Neuronal stem cell (in vitro differentiated cells): ENCODE measurements around the gene EML5.

Experiments used
- DNase-seq: peaks from one replicate; pipeline ENCODE4 v3.0.0-alpha.2; 2013; ENCODE audit warnings: low spot score
- H2AFZ ChIP-seq: one replicate; pipeline ENCODE4 v1.6.1; 2013; ENCODE audit warnings: mild to moderate bottlenecking, low read length, inconsistent platforms
- H2AK5ac ChIP-seq: 2 replicates; pipeline ENCODE4 v1.6.1; 2013; ENCODE audit warnings: low read depth, mild to moderate bottlenecking, inconsistent platforms, low read length, moderate library complexity, mixed read lengths
- H2BK120ac ChIP-seq: 2 replicates; pipeline ENCODE4 v1.6.1; 2013; ENCODE audit warnings: low read depth, mild to moderate bottlenecking, inconsistent platforms, low read length, moderate library complexity, mixed read lengths
- H2BK12ac ChIP-seq: one replicate; pipeline ENCODE4 v1.6.1; 2013; ENCODE audit warnings: low read length, inconsistent platforms
- H2BK15ac ChIP-seq: 2 replicates; pipeline ENCODE4 v1.6.1; 2013; ENCODE audit warnings: mild to moderate bottlenecking, low read length, inconsistent platforms, mixed read lengths
- H2BK5ac ChIP-seq: one replicate; pipeline ENCODE4 v1.6.1; 2013; ENCODE audit warnings: inconsistent platforms, mild to moderate bottlenecking, low read length, moderate library complexity
- H3K14ac ChIP-seq: one replicate; pipeline ENCODE4 v1.6.1; 2013; ENCODE audit warnings: low read length, inconsistent platforms
- H3K18ac ChIP-seq: 2 replicates; pipeline ENCODE4 v1.6.1; 2013; ENCODE audit warnings: low read length, inconsistent platforms
- H3K23ac ChIP-seq: 2 replicates; pipeline ENCODE4 v1.6.1; 2013; ENCODE audit warnings: low read depth, mild to moderate bottlenecking, mixed read lengths, low read length, inconsistent platforms; ENCODE audit not compliant: poor library complexity
- H3K27ac ChIP-seq: replicated peaks from 3 replicates; pipeline ENCODE4 v1.5.1; 2013; ENCODE audit warnings: low read length, inconsistent platforms
- H3K27me3 ChIP-seq, 3 experiments: 2 replicates each; pipeline ENCODE4 v1.6.1; 2013; ENCODE audit warnings: low read length in 3 of 3, mild to moderate bottlenecking in 2 of 3, inconsistent platforms in 1 of 3, low read depth in 1 of 3, mixed read lengths in 1 of 3, moderate library complexity in 1 of 3; ENCODE audit not compliant: control insufficient read depth in 3 of 3, insufficient read depth in 3 of 3
- H3K36me3 ChIP-seq, 2 donors: replicated peaks in 1 of 2; 2 replicates each; pipeline ENCODE4 v1.6.1; 2013; ENCODE audit warnings: low read length in 2 of 2; ENCODE audit not compliant: control insufficient read depth in 2 of 2, insufficient read depth in 2 of 2
- H3K4ac ChIP-seq: 2 replicates; pipeline ENCODE4 v1.6.1; 2013; ENCODE audit warnings: inconsistent platforms, mild to moderate bottlenecking, low read length, moderate library complexity
- H3K4me1 ChIP-seq, 2 donors: 1 replicate in 1 of 2; 2 replicates in 1 of 2; pipeline ENCODE4 v1.6.1; 2013; ENCODE audit warnings: low read length in 2 of 2, low read depth in 1 of 2; ENCODE audit not compliant: control insufficient read depth in 2 of 2, insufficient read depth in 1 of 2
- H3K4me2 ChIP-seq: one replicate; pipeline ENCODE4 v1.6.1; 2013; ENCODE audit warnings: mild to moderate bottlenecking, low read length, inconsistent platforms; ENCODE audit not compliant: insufficient read depth, poor library complexity, severe bottlenecking
- H3K4me3 ChIP-seq, 2 donors: 2 replicates each; pipeline ENCODE4 v1.5.1; 2013; ENCODE audit warnings: low read length in 2 of 2, mild to moderate bottlenecking in 2 of 2, inconsistent platforms in 1 of 2, moderate library complexity in 1 of 2
- H3K79me1 ChIP-seq: one replicate; pipeline ENCODE4 v1.6.1; 2013; ENCODE audit warnings: low read depth, mild to moderate bottlenecking, inconsistent platforms, low read length, moderate library complexity
- H3K9ac ChIP-seq: one replicate; pipeline ENCODE4 v1.6.1; 2013; ENCODE audit warnings: mild to moderate bottlenecking, low read depth, low read length, inconsistent platforms; ENCODE audit not compliant: poor library complexity
- H3K9me3 ChIP-seq, 2 donors: replicated peaks in 1 of 2; 2 replicates each; pipeline versions ENCODE3 to v1.6.1; 2013; ENCODE audit warnings: low read length in 2 of 2, mild to moderate bottlenecking in 2 of 2, inconsistent platforms in 1 of 2, low read depth in 1 of 2, mixed read lengths in 1 of 2, moderate library complexity in 1 of 2; ENCODE audit not compliant: control insufficient read depth in 2 of 2, insufficient read depth in 1 of 2
- H4K8ac ChIP-seq: one replicate; pipeline ENCODE4 v1.6.1; 2013; ENCODE audit warnings: low read depth, mild to moderate bottlenecking, inconsistent platforms, low read length, moderate library complexity
- H4K91ac ChIP-seq: one replicate; pipeline ENCODE4 v1.6.1; 2013; ENCODE audit warnings: low read length, low read depth, mild to moderate bottlenecking, inconsistent platforms; ENCODE audit not compliant: poor library complexity
- WGBS, 2 donors: extraction: QIAGEN DNeasy Blood & Tissue Kit; methylation state at CpG; one replicate each; pipeline ENCODE4 v1.1.7; 2013; ENCODE audit warnings: missing lambda C conversion rate in 2 of 2, mixed read lengths in 1 of 2; ENCODE audit not compliant: insufficient read length in 2 of 2, insufficient replicate concordance in 1 of 2; ENCODE audit errors: extremely low coverage in 2 of 2; 5-methylcytosine and 5-hydroxymethylcytosine counted together

EML5 gene

GRCh38 chr14:88668448-88669116 lies 124.2 kb downstream of the EML5 start:
- no CpG with 5 or more reads among the region's 3 CpGs for WGBS, 2 donors

GRCh38 chr14:88667555-88668273 lies 125.0 kb downstream of the EML5 start:
- H2BK5ac ChIP-seq: no peak overlapping the region
- WGBS, 2 donors: no CpG with 5 or more reads among the region's 4 CpGs
- H3K23ac ChIP-seq: no peak overlapping the region
- H2BK12ac ChIP-seq: no peak overlapping the region
- no peak overlapping the region for H3K4me3 ChIP-seq
- H3K9ac ChIP-seq: no peak overlapping the region
- no peaks in the 10 kb centered on the region for H3K79me1 ChIP-seq
- no peak overlapping the region for H2BK15ac ChIP-seq
- no peak overlapping the region for H3K27ac ChIP-seq
- H2BK120ac ChIP-seq: no peak overlapping the region
- H3K18ac ChIP-seq: no peak overlapping the region
- H4K91ac ChIP-seq: no peak overlapping the region
- peak; percentile 72 for DNase-seq
- no peaks in the 10 kb centered on the region for H3K9me3 ChIP-seq
- no peak overlapping the region for H4K8ac ChIP-seq
- H3K4me1 ChIP-seq: no peaks in the 10 kb centered on the region
- H2AK5ac ChIP-seq: no peak overlapping the region
- no peak overlapping the region for H3K14ac ChIP-seq
- H3K4ac ChIP-seq: no peak overlapping the region
- peak overlapping the region; percentile 43 for H2AFZ ChIP-seq
- H3K27me3 ChIP-seq: no peaks in the 10 kb centered on the region
- no peak overlapping the region for H3K4me2 ChIP-seq
- no peaks in the 10 kb centered on the region for H3K36me3 ChIP-seq

More at GRCh38 chr14:88668448-88669116, 124.2 kb downstream of the EML5 start:
- Histone ChIP-seq H2AK5ac (no peak overlapping the region), H3K79me1 (no peaks in the 10 kb centered on the region), H3K18ac (no peak overlapping the region), H3K4ac (no peak overlapping the region), H3K27me3 (no peaks in the 10 kb centered on the region), H2AFZ (no peak overlapping the region), H3K14ac (no peak overlapping the region), H4K91ac (no peak overlapping the region), H3K9me3 (no peaks in the 10 kb centered on the region), H3K4me3 (no peak overlapping the region), H2BK5ac (no peak overlapping the region), H3K4me1 (no peaks in the 10 kb centered on the region), H3K23ac (no peak overlapping the region), H2BK12ac (no peak overlapping the region), H2BK15ac (no peak overlapping the region), H4K8ac (no peak overlapping the region), H3K9ac (no peak overlapping the region), H3K27ac (no peak overlapping the region), H2BK120ac (no peak overlapping the region), H3K36me3 (no peaks in the 10 kb centered on the region), H3K4me2 (no peak overlapping the region)
- DNase-seq: no peak

GRCh38 chr14:88660056-88660455 lies 132.7 kb downstream of the EML5 start:
- H3K4me1 ChIP-seq: no peaks in the 10 kb centered on the region
- no peak overlapping the region for H3K4me3 ChIP-seq
- no peaks in the 10 kb centered on the region for H3K79me1 ChIP-seq
- no peak overlapping the region for H2AK5ac ChIP-seq
- H2BK120ac ChIP-seq: no peak overlapping the region
- H3K4me2 ChIP-seq: no peak overlapping the region
- no peak overlapping the region for H2BK15ac ChIP-seq
- H3K4ac ChIP-seq: no peak overlapping the region
- no peak overlapping the region for H4K8ac ChIP-seq
- no peaks in the 10 kb centered on the region for H3K36me3 ChIP-seq
- H3K18ac ChIP-seq: no peak overlapping the region
- no peaks in the 10 kb centered on the region for H3K9me3 ChIP-seq
- DNase-seq: no peak
- no CpG with 5 or more reads among the region's 5 CpGs for WGBS, 2 donors
- no peak overlapping the region for H3K27ac ChIP-seq
- no peak overlapping the region for H4K91ac ChIP-seq
- H3K23ac ChIP-seq: no peak overlapping the region
- no peak overlapping the region for H2BK12ac ChIP-seq
- H3K14ac ChIP-seq: no peak overlapping the region
- no peaks in the 10 kb centered on the region for H3K27me3 ChIP-seq
- H3K9ac ChIP-seq: no peak overlapping the region
- no peak overlapping the region for H2BK5ac ChIP-seq
- H2AFZ ChIP-seq: no peak overlapping the region

- Histone ChIP-seq H3K4me2 (no peak overlapping the region), H3K9me3 (peaks cover 0 to 6% of the 10 kb centered on the region in 2 donors), H2BK5ac (no peak overlapping the region), H3K27ac (no peak overlapping the region), H3K4ac (no peak overlapping the region), H3K23ac (no peak overlapping the region), H4K8ac (no peak overlapping the region), H2AFZ (no peak overlapping the region), H3K4me1 (no peaks in the 10 kb centered on the region), H3K4me3 (no peak overlapping the region), H3K9ac (no peak overlapping the region), H4K91ac (no peak overlapping the region), H3K14ac (no peak overlapping the region), H2BK15ac (no peak overlapping the region), H3K36me3 (no peaks in the 10 kb centered on the region), H2BK12ac (no peak overlapping the region), H3K18ac (no peak overlapping the region), H3K79me1 (no peaks in the 10 kb centered on the region), H3K27me3 (no peaks in the 10 kb centered on the region), H2BK120ac (no peak overlapping the region), H2AK5ac (no peak overlapping the region)
- no CpG with 5 or more reads among the region's 1 CpG for WGBS, 2 donors
- no peak for DNase-seq
Measured at GRCh38 chr14:88639221-88639620, 153.5 kb downstream of the EML5 start.
